Measurements from ENCODE around the gene OR2T11.
"Not testable (repeated sequence)": the region's sequence is repeated elsewhere in the genome, so short reads cannot be mapped to it uniquely, and the experiment has no call there.

OR2T11 gene

GRCh38 chr1:248634991-248635390 is at the start of gene OR2T11:
Gene OR2T11 (minus strand): TSS chr1:248635091. CDS start chr1:248627128, 7,963 bp downstream.
- not testable (repeated sequence) for DNase-seq (ENCODE audit: low read depth)

- DNase-seq (ENCODE audit: low read depth), result no peak
These were observed 46.8 kb upstream of the OR2T11 start for GRCh38 chr1:248681651-248682050.

GRCh38 chr1:248670003-248670402 is 35.1 kb upstream of the OR2T11 start:
- no peak for DNase-seq (ENCODE audit: low read depth)

- not testable (repeated sequence) for DNase-seq (ENCODE audit: low read depth)
These were observed 28.8 kb upstream of the OR2T11 start for GRCh38 chr1:248663453-248664328.

GRCh38 chr1:248656797-248657196 is 21.9 kb upstream of the OR2T11 start:
- not testable (repeated sequence) for DNase-seq (ENCODE audit: low read depth)

GRCh38 chr1:248655354-248655753 is 20.5 kb upstream of the OR2T11 start, which contains the start of gene OR2T27:
Gene OR2T27 (minus strand): TSS chr1:248655528. CDS start chr1:248650884, 4,644 bp downstream.
- not testable (repeated sequence) for DNase-seq (ENCODE audit: low read depth)

GRCh38 chr1:248648770-248649536 is 14.1 kb upstream of the OR2T11 start:
- not testable (repeated sequence) for DNase-seq (ENCODE audit: low read depth)

GRCh38 chr1:248645178-248645577 is 10.3 kb upstream of the OR2T11 start, which contains the start of gene OR2T35:
Gene OR2T35 (minus strand): TSS chr1:248645278. CDS start chr1:248639258, 6,020 bp downstream.
- DNase-seq (ENCODE audit: low read depth), result not testable (repeated sequence)

GRCh38 chr1:248642971-248643651 is 8.2 kb upstream of the OR2T11 start:
- DNase-seq (ENCODE audit: low read depth), result not testable (repeated sequence)

- not testable (repeated sequence) for DNase-seq (ENCODE audit: low read depth)
These were observed 6.7 kb upstream of the OR2T11 start for GRCh38 chr1:248641583-248641982.

- not testable (repeated sequence) for DNase-seq (ENCODE audit: low read depth)
These were observed 6.0 kb upstream of the OR2T11 start for GRCh38 chr1:248640906-248641305.

GRCh38 chr1:248639652-248640051 is 4.8 kb upstream of the OR2T11 start:
- DNase-seq (ENCODE audit: low read depth), result not testable (repeated sequence)

- not testable (repeated sequence) for DNase-seq (ENCODE audit: low read depth)
These were observed 1.7 kb upstream of the OR2T11 start for GRCh38 chr1:248636612-248637011.

GRCh38 chr1:248631354-248632008 is 3.4 kb downstream of the OR2T11 start:
- no peak for DNase-seq (ENCODE audit: low read depth)

GRCh38 chr1:248630551-248630950 is 4.3 kb downstream of the OR2T11 start:
- no peak for DNase-seq (ENCODE audit: low read depth)

- DNase-seq (ENCODE audit: low read depth), result no peak
These were observed 6.7 kb downstream of the OR2T11 start for GRCh38 chr1:248627971-248628844.

- no peak for DNase-seq (ENCODE audit: low read depth)
These were observed 8.9 kb downstream of the OR2T11 start for GRCh38 chr1:248625971-248626370.

GRCh38 chr1:248625166-248625565 is 9.7 kb downstream of the OR2T11 start:
- no peak for DNase-seq (ENCODE audit: low read depth)

GRCh38 chr1:248622570-248623001 is 12.3 kb downstream of the OR2T11 start:
- no peak for DNase-seq (ENCODE audit: low read depth)

GRCh38 chr1:248621770-248622169 is 13.1 kb downstream of the OR2T11 start:
- DNase-seq (ENCODE audit: low read depth), result no peak

Data from stimulated activated CD8-positive, alpha-beta memory T cell treated with anti-CD3 and anti-CD28 coated beads, Interleukin-15, amount 100 ng/mL, for 24 hours (primary cell).